ENCODE measurements around the gene AKT3.

GRCh38 chr1:243890576-243890975 is 40.5 kb upstream of the AKT3 start:
- TF ChIP-seq CTCF (IDR thresholded peaks at IDR 0.05 in 4 of 5, conservative IDR thresholded peaks at IDR 0.05 in 1 of 5) (no peak), POLR2A (IDR thresholded peaks at IDR 0.05) (no peak)

Measured in gastrocnemius medialis (tissue), 4 donors.